ENCODE data around the gene PFKP. TPM values are rescaled to one million over a fixed set of nuclear protein-coding genes. Genes with fewer than 3 reads are reported as not detected.

PFKP gene
- total RNA-seq, 2 experiments from 2014 or later = 217 to 219 TPM

- H3K27ac Mint-ChIP-seq = peak overlapping the region; percentile 42
- H3K36me3 Mint-ChIP-seq (ENCODE audit: low read depth) = peaks cover 80% of the 10 kb centered on the region
- ChIA-PET CTCF (interaction anchor here (0.7 to 1.7 kb wide), 2 partner anchors 14 to 30 kb away, joined by 3 read pairs; no protein-coding TSS in a partner anchor), POLR2A (interaction anchor here (1.0 to 1.6 kb wide), 3 partner anchors 8 to 29 kb away, joined by 3 to 4 read pairs (median 4); no protein-coding TSS in a partner anchor)
- intact Hi-C loops (cut with micrococcal nuclease) = no loop called here
- no peak for ATAC-seq
- H3K4me3 Mint-ChIP-seq = no peak overlapping the region
- no peak for TF ChIP-seq CTCF (IDR thresholded peaks at IDR 0.05)
- no peaks in the 10 kb centered on the region for H3K9me3 Mint-ChIP-seq
- H3K4me1 Mint-ChIP-seq (ENCODE audit: low read depth) = no peaks in the 10 kb centered on the region
- no peak for DNase-seq
- no peaks in the 10 kb centered on the region for H3K27me3 Mint-ChIP-seq
Observed at GRCh38 chr10:3135006-3135405, 67.7 kb downstream of the PFKP start.

GRCh38 chr10:3136336-3136735 is 69.0 kb downstream of the PFKP start:
- H3K4me1 Mint-ChIP-seq (ENCODE audit: low read depth) = no peaks in the 10 kb centered on the region
- peaks cover 83% of the 10 kb centered on the region for H3K36me3 Mint-ChIP-seq (ENCODE audit: low read depth)
- CTCF ChIA-PET = no interaction called here
- POLR2A ChIA-PET = interaction anchor here (1.0 kb wide), 1 partner anchor 40 kb away, joined by 3 read pairs; no protein-coding TSS in a partner anchor
- no peaks in the 10 kb centered on the region for H3K27me3 Mint-ChIP-seq
- no peak for TF ChIP-seq CTCF (IDR thresholded peaks at IDR 0.05)
- ATAC-seq = no peak
- no peak for DNase-seq
- H3K4me3 Mint-ChIP-seq = no peak overlapping the region
- H3K27ac Mint-ChIP-seq = no peak overlapping the region
- no peaks in the 10 kb centered on the region for H3K9me3 Mint-ChIP-seq
- intact Hi-C loops (cut with micrococcal nuclease) = no loop called here

GRCh38 chr10:3136763-3137611 is 69.6 kb downstream of the PFKP start:
- Mint-ChIP-seq H3K4me3 (no peak overlapping the region), H3K9me3 (no peaks in the 10 kb centered on the region), H3K4me1 (ENCODE audit: low read depth) (no peaks in the 10 kb centered on the region), H3K27me3 (no peaks in the 10 kb centered on the region), H3K27ac (peak overlapping the region; percentile 8), H3K36me3 (ENCODE audit: low read depth) (peaks cover 81% of the 10 kb centered on the region)
- no peak for TF ChIP-seq CTCF (IDR thresholded peaks at IDR 0.05)
- CTCF ChIA-PET = interaction anchor here (1.0 kb wide), 1 partner anchor 28 kb away, joined by 3 read pairs; no protein-coding TSS in a partner anchor
- POLR2A ChIA-PET = interaction anchor here (0.6 to 1.4 kb wide), 3 partner anchors 28 to 41 kb away, joined by 3 read pairs; no protein-coding TSS in a partner anchor
- ATAC-seq (no peak), DNase-seq (no peak)
- intact Hi-C loops (cut with micrococcal nuclease) = no loop called here

DNA sequence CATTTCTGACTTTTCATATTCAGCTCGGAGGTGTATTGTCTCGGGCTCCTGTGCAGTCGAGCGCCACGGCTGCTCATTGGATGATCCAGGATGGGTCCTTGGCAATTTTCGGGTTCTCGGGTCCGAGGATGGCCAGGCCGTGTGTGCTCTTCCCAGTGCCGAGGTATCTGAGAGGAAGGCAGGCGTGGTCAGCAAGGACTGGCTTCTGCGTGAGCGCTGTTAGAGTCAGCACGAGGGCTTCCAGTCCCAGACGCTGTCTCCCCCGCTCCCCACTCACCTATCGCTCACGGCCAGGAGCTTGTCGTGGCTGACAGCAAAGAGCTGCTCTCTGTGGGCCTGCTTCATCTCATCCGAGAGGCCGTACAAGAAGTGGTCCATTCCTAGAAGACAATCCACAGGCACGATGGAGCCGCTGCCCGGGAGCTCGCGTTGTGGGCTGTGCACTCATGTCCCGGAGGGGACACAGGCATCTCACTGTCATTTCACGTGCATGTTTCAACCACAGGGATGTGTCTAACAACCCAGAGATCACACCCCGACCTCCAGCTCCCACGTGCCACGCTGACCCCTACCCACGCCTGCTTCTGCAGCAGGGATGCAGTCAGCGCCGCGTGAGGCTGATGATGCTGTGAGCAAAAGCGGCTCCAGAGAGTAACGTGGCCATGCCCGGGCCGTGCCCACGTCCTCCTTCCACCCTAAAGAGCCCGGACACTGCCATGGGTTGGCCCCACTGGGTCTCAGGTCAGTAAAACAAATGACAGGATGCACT is 70.8 kb downstream of the PFKP start:
- TF ChIP-seq CTCF (IDR thresholded peaks at IDR 0.05) = no peak
- H3K36me3 Mint-ChIP-seq (ENCODE audit: low read depth) = peaks cover 78% of the 10 kb centered on the region
- no peak for ATAC-seq
- H3K4me1 Mint-ChIP-seq (ENCODE audit: low read depth) = no peaks in the 10 kb centered on the region
- no peaks in the 10 kb centered on the region for H3K9me3 Mint-ChIP-seq
- intact Hi-C loops (cut with micrococcal nuclease) = no loop called here
- no peak overlapping the region for H3K4me3 Mint-ChIP-seq
- no peak for DNase-seq
- H3K27ac Mint-ChIP-seq = no peak overlapping the region
- ChIA-PET CTCF (interaction anchor here (1.0 kb wide), 1 partner anchor 27 kb away, joined by 3 read pairs; no protein-coding TSS in a partner anchor), POLR2A (interaction anchor here (0.7 to 1.7 kb wide), 3 partner anchors 8 to 38 kb away, joined by 3 to 6 read pairs (median 3); no protein-coding TSS in a partner anchor)
- H3K27me3 Mint-ChIP-seq = no peaks in the 10 kb centered on the region

All from activated CD8-positive, alpha-beta T cell treated with anti-CD3 and anti-CD28 coated beads for 36 hours (primary cell).